Stimulated activated CD8-positive, alpha-beta memory T cell treated with anti-CD3 and anti-CD28 coated beads, Interleukin-12 subunit alpha, Interleukin-12 subunit beta, amount 100 ng/mL, for 24 hours (primary cell): ENCODE measurements around the gene CDKAL1.

Source experiments
- DNase-seq: peaks from one replicate; pipeline ENCODE4 v3.0.0-alpha.2; 2020; ENCODE audit errors: extremely low read depth

CDKAL1 gene

GRCh38 chr6:21256197-21256596 lies 721.9 kb downstream of the CDKAL1 start:
- no peak for DNase-seq

GRCh38 chr6:21257125-21257524 lies 722.9 kb downstream of the CDKAL1 start:
- no peak for DNase-seq

GRCh38 chr6:21258665-21259064 lies 724.4 kb downstream of the CDKAL1 start:
- no peak for DNase-seq

- DNase-seq: no peak
Observed at GRCh38 chr6:21259660-21260059, 725.4 kb downstream of the CDKAL1 start.

GRCh38 chr6:21262504-21262903 lies 728.2 kb downstream of the CDKAL1 start:
- DNase-seq: no peak

GRCh38 chr6:21263531-21264287 lies 729.5 kb downstream of the CDKAL1 start:
- no peak for DNase-seq

GRCh38 chr6:21264288-21265033 lies 730.2 kb downstream of the CDKAL1 start:
- DNase-seq: no peak

GRCh38 chr6:21265034-21265729 lies 730.9 kb downstream of the CDKAL1 start:
- DNase-seq: no peak

GRCh38 chr6:21265730-21266044 lies 731.4 kb downstream of the CDKAL1 start:
- DNase-seq: no peak

- no peak for DNase-seq
Observed at GRCh38 chr6:21270636-21271201, 736.5 kb downstream of the CDKAL1 start.

GRCh38 chr6:21271428-21272155 lies 737.3 kb downstream of the CDKAL1 start:
- DNase-seq: no peak

GRCh38 chr6:21273451-21273850 lies 739.2 kb downstream of the CDKAL1 start:
- no peak for DNase-seq

GRCh38 chr6:21274851-21275250 lies 740.6 kb downstream of the CDKAL1 start:
- DNase-seq: no peak

- no peak for DNase-seq
Observed at GRCh38 chr6:21277601-21278374, 743.5 kb downstream of the CDKAL1 start.

GRCh38 chr6:21278375-21278745 lies 744.1 kb downstream of the CDKAL1 start:
- no peak for DNase-seq

GRCh38 chr6:21279619-21280018 lies 745.4 kb downstream of the CDKAL1 start:
- no peak for DNase-seq

GRCh38 chr6:21281366-21281765 lies 747.1 kb downstream of the CDKAL1 start:
- DNase-seq: no peak
